DMS53 treated with DMSO at 0.1 percent for 48 hours (cell line): Measurements from ENCODE around the gene PRKD1.

Experiments used
- DNase-seq: peaks from one replicate; lab custom pipeline; 2025; ENCODE audit not compliant: unreplicated experiment; lab: John Stamatoyannopoulos, UW

PRKD1 gene

GRCh38 chr14:29684926-29685325 is 242.7 kb downstream of the PRKD1 start:
- no peak for DNase-seq

- no peak for DNase-seq
Measured at GRCh38 chr14:29682789-29683188, 244.9 kb downstream of the PRKD1 start.

DNA sequence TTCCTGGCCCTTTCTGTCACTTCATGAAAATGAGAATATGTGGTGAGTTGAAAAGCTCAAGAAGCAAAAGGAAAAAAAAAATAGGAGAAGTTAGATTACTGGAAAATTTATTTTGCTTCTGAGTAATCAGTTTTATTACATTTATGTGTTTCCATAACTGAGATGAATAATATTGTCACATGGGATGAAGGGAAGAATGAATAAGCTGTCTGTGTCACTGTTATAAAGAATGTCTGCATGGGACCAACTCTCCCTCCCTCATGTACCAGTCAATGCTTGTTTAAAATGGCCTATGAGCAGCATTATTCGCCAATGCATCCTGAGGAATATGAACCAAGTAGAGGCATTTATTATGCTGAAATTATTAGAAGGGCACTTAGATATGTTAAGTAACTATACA is 246.3 kb downstream of the PRKD1 start:
- DNase-seq: no peak

GRCh38 chr14:29674566-29675285 is 252.9 kb downstream of the PRKD1 start:
- no peak for DNase-seq

DNA sequence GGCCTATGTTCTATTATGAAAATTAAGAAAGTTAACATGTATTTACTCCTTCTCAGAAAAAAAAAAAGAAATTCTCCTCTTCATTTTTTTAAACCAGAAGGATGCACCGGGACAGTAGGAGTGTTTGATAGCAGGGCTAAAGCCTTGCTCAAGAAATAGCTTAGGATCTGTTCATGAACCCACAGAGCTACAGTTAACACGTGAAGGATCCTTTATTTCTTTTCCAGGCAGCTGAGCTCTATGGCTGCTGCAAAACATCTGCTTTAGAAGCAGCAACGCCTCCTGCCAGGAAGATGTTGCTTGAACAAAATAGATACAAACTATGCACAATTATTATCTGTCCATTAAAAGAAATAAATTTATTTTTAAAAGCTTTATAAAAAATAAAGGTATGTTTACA is 254.8 kb downstream of the PRKD1 start:
- no peak for DNase-seq

- no peak for DNase-seq
Measured at GRCh38 chr14:29671034-29671433, 256.6 kb downstream of the PRKD1 start.

DNA sequence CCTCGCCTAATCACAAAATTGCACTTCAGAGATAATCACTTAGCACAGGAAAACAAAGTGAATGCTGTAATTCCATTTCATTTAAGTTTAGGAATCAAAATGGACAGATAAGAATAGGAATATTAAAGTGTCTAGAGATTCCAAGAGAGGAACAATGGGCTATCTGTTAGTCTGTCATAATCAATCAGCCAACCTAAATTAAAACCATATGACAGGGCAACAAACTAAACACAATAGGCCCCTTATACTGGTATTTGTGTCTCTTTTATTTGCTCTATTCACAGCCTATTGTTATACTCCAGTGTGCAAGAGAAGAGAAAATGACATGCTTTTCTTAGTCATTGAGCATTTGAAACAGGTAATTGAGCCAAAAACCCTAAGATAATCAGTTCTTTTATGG is 259.4 kb downstream of the PRKD1 start:
- no peak for DNase-seq

- DNase-seq: no peak
Measured at GRCh38 chr14:29664515-29664914, 263.1 kb downstream of the PRKD1 start.

- no peak for DNase-seq
Measured at GRCh38 chr14:29663281-29663801, 264.3 kb downstream of the PRKD1 start.

DNA sequence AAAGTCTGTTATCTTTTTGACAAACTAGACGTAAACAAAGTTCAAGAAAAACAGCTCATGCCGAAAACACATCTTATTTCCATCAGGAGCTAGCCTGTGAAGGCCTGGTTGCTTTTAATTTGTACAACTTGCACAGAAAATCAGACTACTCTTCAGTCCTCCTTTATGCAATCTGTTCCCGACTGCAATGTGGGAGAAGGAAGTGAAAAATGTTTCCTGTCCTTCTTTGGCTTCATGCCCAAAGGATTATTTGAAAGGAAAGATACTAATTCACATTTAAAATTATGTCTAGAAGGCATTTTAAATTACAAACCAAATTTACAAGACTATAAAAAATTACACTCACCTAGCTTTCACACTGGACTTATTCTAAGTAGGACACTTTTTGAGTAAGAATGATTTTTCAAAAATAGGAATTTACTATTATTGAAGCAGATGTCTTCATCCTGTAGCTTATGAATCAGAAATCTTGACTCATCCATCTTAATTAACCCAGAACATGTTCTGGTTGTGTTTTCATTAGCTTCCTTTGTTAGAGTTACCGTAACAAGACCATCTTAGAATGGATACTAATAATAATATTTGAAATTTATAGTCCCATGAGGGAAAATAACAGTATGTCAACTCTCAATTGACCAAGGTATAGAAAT is 272.6 kb downstream of the PRKD1 start:
- DNase-seq: no peak

DNA sequence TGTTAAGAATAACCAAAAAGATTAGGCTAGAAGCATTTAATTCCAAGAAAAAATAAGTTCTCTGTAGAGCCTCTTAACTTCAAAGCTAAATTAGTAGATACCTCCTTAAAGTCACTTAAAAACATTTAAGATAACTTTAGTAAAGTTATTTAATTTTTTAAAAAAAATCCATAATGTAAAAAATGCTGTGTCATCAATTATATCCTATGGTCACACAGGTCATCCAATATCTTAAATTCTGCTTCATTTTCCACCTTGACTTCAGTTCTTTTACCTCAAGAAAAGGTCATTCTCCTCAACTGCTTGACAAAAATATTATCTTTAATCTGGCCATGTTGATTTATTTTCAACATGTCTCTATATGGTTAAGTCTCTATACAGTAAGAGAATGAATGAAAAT is 274.3 kb downstream of the PRKD1 start:
- no peak for DNase-seq

GRCh38 chr14:29652571-29652970 is 275.1 kb downstream of the PRKD1 start:
- DNase-seq: no peak

DNA sequence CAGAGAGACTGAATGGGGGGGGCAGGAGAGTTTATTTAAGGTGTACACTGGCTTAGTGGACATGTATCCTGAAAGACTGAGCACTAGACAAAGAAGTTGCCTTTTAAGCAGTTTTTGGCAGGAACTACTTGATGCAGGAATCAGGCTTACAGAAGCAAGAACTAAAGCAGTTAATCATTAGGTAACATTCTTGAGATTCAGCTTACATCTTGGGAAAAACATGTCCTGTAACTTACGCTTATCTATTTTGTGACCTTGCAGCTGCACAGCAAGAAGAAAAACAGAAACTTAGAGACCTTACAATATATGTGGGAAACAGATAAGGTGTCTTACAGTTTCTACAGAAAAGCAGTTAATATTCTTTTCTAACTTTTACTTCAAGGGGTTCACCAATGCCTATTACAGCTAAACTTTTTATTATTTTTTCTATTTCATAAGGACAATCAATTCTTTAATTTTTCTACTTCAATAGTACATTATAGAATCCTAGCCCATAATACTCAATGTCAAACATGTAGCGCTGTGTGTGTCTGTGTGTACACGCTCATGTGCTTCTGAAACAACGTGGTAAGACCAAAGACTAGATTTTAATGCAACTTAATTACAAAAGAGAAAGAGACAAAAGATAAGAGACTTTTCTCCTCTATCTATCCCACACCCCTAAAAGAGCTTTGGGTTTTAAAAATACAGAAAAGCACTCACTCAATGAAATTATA is 276.9 kb downstream of the PRKD1 start:
- no peak for DNase-seq

- peak; percentile 3 for DNase-seq
Measured at GRCh38 chr14:29649170-29649569, 278.5 kb downstream of the PRKD1 start.

- no peak for DNase-seq
Measured at GRCh38 chr14:29648045-29648444, 279.6 kb downstream of the PRKD1 start.

- DNase-seq: no peak
Measured at GRCh38 chr14:29645117-29645516, 282.5 kb downstream of the PRKD1 start.

GRCh38 chr14:29643433-29644211 is 284.0 kb downstream of the PRKD1 start:
- no peak for DNase-seq

- no peak for DNase-seq
Measured at GRCh38 chr14:29637411-29637810, 290.2 kb downstream of the PRKD1 start.

DNA sequence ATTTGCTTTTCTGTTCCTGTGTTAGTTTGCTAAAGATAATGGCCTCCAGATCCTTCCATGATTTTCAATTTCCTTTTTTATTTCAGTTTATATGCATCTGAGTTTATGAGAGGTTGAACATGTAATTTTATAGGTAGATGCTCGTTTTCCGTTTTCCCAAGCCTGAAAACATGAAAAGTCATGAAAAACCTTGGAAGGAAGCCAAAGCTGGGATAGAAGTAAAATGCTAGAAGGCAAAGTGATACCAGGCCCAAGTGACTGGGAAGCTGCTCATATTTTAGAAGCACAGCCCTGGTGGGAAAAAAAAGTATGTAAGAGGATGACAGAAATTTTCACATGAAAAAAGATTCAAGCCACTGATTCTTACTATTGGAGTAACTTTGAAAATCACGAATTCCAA is 290.8 kb downstream of the PRKD1 start:
- no peak for DNase-seq

- DNase-seq: no peak
Measured at GRCh38 chr14:29630566-29631160, 297.0 kb downstream of the PRKD1 start.

- DNase-seq: no peak
Measured at GRCh38 chr14:29629839-29630238, 297.8 kb downstream of the PRKD1 start.
